ENCODE results near the gene ZSCAN30. TPM values are rescaled to one million over a fixed set of nuclear protein-coding genes. Genes with fewer than 3 reads are reported as not detected.

The ZSCAN30 gene
- 10 to 100 TPM; 16.0 to 18.3 TPM for total RNA-seq

DNA sequence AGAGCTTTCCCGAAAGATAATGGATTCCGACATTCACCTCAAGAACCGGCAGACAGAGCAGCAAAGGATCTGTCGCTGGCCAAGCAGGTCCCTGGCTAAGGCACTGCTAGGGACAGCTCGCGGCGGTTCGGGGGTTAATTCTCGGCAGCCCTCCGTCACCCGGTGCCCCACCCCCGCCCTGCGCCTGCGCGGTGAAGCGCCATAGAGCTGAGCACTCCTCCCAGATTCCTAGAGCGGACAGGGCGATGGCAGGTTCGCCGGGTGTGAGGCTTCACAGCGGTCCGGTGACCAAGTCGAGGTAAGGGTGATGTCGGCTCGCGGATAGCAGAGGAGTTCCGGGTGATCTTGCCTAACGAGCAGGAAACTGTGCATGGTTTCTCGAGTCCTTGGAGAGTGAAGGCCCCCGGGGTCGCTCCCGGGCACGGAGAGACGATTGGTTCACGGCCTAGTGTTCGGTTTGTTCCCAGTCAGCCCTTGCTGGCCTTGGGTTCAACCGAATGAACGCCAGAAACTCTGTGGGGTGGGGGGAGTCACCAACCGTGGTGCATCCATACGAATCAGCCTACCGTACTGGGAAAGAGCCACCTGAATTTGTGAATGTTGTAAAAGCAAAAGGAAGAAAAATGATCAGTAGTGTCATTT, at the start of gene ZSCAN30:
Gene ZSCAN30, minus strand, starts transcription at position 136 of the 642 bp plus-strand sequence. CDS start 25,877 bp downstream, outside the sequence.
- peak; percentile 98 for ATAC-seq
- POLR2A ChIA-PET = interaction anchor here (0.6 to 3.0 kb wide), 17 partner anchors 9 to 313 kb away, joined by 3 to 28 read pairs (median 5); partner anchors contain the start of genes INO80C, ZNF24, ZNF396 and ZNF397
- CTCF ChIA-PET = interaction anchor here (0.9 to 2.2 kb wide), 5 partner anchors 50 to 424 kb away, joined by 3 to 5 read pairs (median 4); partner anchors contain the start of gene ZNF397
- Mint-ChIP-seq H3K9me3 (ENCODE audit: insufficient read depth) (peaks cover 31% of the 10 kb centered on the region), H3K27ac (peak within 1 kb of the TSS; percentile 97), H3K36me3 (ENCODE audit: low read depth) (peaks cover 72% of the 10 kb centered on the region), H3K4me3 (peak within 1 kb of the TSS; percentile 98), H3K4me1 (ENCODE audit: low read depth) (peaks cover 41% of the 10 kb centered on the region), H3K27me3 (ENCODE audit: low read depth) (no peaks in the 10 kb centered on the region)
- DNase-seq = peak; percentile 97

DNA sequence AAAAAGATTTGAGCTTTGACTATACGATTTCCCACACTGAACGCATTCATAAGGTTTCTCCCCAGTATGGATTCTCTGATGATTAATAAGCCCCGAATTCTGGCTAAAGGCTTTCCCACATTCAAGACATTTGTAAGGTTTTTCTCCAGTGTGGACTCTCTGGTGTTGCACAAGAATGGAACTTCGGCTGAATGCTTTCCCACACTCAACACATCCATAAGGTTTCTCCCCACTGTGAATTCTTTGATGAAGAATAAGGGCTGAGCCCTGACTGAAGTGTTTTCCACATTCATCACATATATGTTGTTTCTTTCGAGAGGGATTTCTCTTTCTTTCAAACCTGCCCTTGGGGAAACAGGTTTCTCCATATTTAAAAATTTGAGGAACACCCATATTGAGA, 47.3 kb upstream of the ZSCAN30 start:
- ChIA-PET CTCF (no interaction called here), POLR2A (no interaction called here)
- DNase-seq (no peak), ATAC-seq (no peak)
- no peaks in the 10 kb centered on the region for H3K27me3 Mint-ChIP-seq (ENCODE audit: low read depth)
- H3K36me3 Mint-ChIP-seq (ENCODE audit: low read depth) = peaks cover 85% of the 10 kb centered on the region
- H3K9me3 Mint-ChIP-seq (ENCODE audit: insufficient read depth) = no peaks in the 10 kb centered on the region
- no peak overlapping the region for H3K4me3 Mint-ChIP-seq
- no peak overlapping the region for H3K27ac Mint-ChIP-seq
- peaks cover 17% of the 10 kb centered on the region for H3K4me1 Mint-ChIP-seq (ENCODE audit: low read depth)

DNA sequence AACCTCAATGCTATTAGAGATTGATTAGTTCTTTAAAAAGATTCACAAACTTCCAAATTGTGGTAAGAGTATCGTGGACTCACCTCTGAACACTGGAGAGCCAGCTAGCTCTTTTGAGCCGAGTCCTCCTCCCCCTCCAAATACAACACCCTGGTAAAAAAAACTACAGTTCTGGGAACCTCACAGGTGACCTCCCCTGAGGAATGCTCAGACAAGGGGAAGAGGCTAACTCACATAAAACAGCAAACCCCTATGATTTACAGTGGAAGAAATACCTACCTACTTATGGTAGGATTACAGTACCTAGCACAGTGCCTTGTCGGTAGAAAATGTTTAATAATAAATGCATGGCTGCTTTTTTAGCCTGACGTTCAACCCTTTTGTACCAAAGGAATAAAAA, 45.8 kb upstream of the ZSCAN30 start:
- Mint-ChIP-seq H3K27ac (no peak overlapping the region), H3K9me3 (ENCODE audit: insufficient read depth) (no peaks in the 10 kb centered on the region), H3K36me3 (ENCODE audit: low read depth) (peaks cover 82% of the 10 kb centered on the region), H3K27me3 (ENCODE audit: low read depth) (no peaks in the 10 kb centered on the region), H3K4me1 (ENCODE audit: low read depth) (peaks cover 15% of the 10 kb centered on the region), H3K4me3 (no peak overlapping the region)
- ATAC-seq (no peak), DNase-seq (no peak)
- ChIA-PET CTCF (interaction anchor here (0.7 kb wide), 1 partner anchor 76 kb away, joined by 3 read pairs; no protein-coding TSS in a partner anchor), POLR2A (no interaction called here)

DNA sequence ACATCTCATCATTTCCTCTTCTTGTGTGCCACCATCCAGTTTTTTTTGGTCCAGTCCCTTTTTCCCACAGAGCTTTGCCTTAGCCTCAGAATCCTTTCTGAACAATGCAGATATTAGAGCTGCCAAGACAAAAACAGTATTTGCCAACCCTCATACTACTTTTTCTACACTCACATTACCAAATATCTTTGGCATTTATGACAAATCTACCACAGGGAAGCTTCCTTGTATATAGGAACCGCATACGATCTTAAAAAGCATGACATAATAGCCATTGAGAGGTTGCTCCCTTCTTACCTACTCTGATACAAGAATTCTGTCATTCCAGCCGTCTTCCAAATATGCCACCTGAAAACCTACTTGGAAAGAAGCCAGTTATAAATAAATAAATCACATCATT, 44.8 kb upstream of the ZSCAN30 start:
- Mint-ChIP-seq H3K4me1 (ENCODE audit: low read depth) (peaks cover 8% of the 10 kb centered on the region), H3K36me3 (ENCODE audit: low read depth) (peaks cover 74% of the 10 kb centered on the region), H3K27ac (no peak overlapping the region), H3K27me3 (ENCODE audit: low read depth) (no peaks in the 10 kb centered on the region), H3K4me3 (no peak overlapping the region), H3K9me3 (ENCODE audit: insufficient read depth) (no peaks in the 10 kb centered on the region)
- ChIA-PET CTCF (interaction anchor here (0.8 kb wide), 1 partner anchor 103 kb away, joined by 4 read pairs; no protein-coding TSS in a partner anchor), POLR2A (no interaction called here)
- no peak for DNase-seq
- ATAC-seq = no peak

DNA sequence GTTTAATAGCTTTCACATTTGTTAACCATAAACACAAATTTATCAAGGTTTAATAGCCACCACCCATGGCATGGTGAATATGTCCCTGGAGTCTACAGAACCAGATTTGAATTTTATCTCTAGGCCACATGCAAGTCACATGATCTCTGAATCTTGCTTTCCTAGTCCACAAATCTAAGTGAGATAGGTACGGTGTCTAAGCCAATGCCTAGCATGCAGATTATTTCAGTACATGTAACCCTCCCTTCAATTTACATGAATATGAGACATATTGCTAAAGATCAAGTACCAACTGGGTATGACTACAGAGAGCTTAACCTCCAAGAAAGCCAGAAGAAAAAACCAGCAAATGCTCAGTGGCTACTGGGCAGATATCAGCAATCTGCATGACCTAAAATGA, 44.2 kb upstream of the ZSCAN30 start:
- Mint-ChIP-seq H3K4me3 (no peak overlapping the region), H3K27ac (no peak overlapping the region), H3K27me3 (ENCODE audit: low read depth) (no peaks in the 10 kb centered on the region), H3K9me3 (ENCODE audit: insufficient read depth) (no peaks in the 10 kb centered on the region), H3K36me3 (ENCODE audit: low read depth) (peaks cover 67% of the 10 kb centered on the region), H3K4me1 (ENCODE audit: low read depth) (peaks cover 3% of the 10 kb centered on the region)
- ATAC-seq (no peak), DNase-seq (no peak)
- POLR2A ChIA-PET = no interaction called here
- CTCF ChIA-PET = interaction anchor here (0.8 kb wide), 1 partner anchor 102 kb away, joined by 4 read pairs; no protein-coding TSS in a partner anchor

DNA sequence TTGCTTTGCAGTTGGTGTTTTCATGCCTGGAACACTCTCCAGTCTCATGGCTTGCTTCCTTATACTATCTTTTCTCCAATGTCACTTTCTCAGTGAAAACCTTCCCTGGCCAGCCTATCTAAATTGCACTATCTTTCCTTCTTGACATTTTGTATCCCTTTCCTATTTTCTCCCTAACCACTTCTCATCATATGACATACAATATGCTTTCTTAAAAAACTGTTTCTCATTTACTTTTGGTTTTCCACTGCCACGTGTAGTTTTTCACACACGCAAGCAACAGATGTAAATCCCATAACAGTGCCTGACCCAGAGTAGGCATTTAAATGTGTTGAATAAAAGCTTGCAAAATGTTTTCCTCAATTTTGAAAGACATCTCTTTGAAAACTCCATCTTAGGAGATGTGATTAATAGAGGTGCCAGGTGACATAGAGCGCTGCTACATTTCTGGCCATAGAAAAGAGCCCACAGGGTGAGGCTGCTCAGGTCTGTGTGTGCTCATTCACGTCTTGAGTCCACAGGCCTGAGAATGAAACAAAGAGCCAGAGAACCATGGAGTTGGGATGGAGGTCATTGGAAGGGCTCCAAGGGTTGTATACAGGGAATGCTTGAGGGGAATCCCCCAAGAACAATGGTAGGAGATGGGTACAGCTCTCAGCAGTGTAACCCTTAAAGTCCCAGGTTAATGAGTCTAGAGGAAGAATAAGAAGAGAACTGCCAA, 41.5 kb upstream of the ZSCAN30 start:
- H3K4me1 Mint-ChIP-seq (ENCODE audit: low read depth) = peaks cover 3% of the 10 kb centered on the region
- H3K4me3 Mint-ChIP-seq = no peak overlapping the region
- ATAC-seq = no peak
- POLR2A ChIA-PET = no interaction called here
- no peak overlapping the region for H3K27ac Mint-ChIP-seq
- H3K9me3 Mint-ChIP-seq (ENCODE audit: insufficient read depth) = peaks cover 6% of the 10 kb centered on the region
- CTCF ChIA-PET = no interaction called here
- H3K36me3 Mint-ChIP-seq (ENCODE audit: low read depth) = peaks cover 41% of the 10 kb centered on the region
- H3K27me3 Mint-ChIP-seq (ENCODE audit: low read depth) = no peaks in the 10 kb centered on the region
- DNase-seq = no peak

DNA sequence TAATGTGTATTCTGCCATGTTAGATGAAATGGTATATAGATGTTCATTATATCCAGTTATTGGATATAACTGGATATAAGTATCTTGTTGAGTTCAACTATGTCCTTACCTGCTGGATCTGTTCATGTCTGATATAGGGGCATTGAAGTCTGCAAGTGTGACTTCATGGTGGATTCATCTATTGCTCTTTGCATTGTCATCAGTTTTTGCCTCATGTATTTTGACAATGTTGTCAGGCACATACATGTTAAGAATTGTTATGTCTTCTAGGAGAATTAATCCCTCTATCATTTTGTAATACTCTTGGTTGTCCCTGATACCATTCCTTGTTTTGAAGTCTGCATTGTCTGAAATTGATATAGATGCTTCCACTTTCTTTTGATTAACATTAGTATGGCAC, 38.8 kb upstream of the ZSCAN30 start:
- no peaks in the 10 kb centered on the region for H3K4me1 Mint-ChIP-seq (ENCODE audit: low read depth)
- H3K9me3 Mint-ChIP-seq (ENCODE audit: insufficient read depth) = peaks cover 6% of the 10 kb centered on the region
- H3K27me3 Mint-ChIP-seq (ENCODE audit: low read depth) = no peaks in the 10 kb centered on the region

DNA sequence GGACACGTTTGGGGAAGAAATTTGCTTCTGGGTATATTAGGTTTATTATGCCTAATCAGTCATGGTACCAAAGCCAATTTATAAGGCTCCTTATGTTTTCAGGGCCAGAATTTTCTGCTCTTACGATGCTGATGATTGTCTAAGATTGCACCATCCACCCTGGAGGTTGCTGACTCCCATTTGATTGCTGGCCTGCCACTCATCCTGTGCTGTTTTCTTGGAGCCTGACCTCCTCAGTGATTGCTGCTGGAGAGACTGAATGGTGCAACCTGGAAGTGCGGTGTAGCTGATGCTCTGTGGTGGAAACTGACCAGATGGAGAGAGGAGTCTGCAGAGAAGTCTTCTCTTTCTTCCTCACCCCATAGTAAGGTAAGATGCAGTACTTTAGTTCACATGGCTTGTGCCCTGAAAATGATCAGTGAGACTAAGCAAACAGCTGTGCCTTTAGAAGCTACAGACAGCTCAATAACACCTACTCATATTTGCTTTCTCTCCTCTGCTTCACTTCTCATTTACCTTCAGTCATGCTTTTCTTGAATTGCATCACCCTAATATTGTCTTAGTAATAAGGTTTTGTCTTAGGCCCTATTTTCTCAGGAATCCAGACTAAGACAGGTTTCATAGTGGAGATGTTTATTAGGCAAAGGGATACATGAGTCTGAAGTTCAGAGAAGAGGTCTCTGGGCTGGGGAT, 36.8 kb upstream of the ZSCAN30 start:
- ChIA-PET POLR2A (no interaction called here), CTCF (no interaction called here)
- no peaks in the 10 kb centered on the region for H3K4me1 Mint-ChIP-seq (ENCODE audit: low read depth)
- H3K27ac Mint-ChIP-seq = no peak overlapping the region
- no peak for ATAC-seq
- H3K4me3 Mint-ChIP-seq = no peak overlapping the region
- DNase-seq = no peak
- no peaks in the 10 kb centered on the region for H3K36me3 Mint-ChIP-seq (ENCODE audit: low read depth)
- no peaks in the 10 kb centered on the region for H3K27me3 Mint-ChIP-seq (ENCODE audit: low read depth)
- H3K9me3 Mint-ChIP-seq (ENCODE audit: insufficient read depth) = peaks cover 6% of the 10 kb centered on the region

More for the DNA sequence above, 38.8 kb upstream of the ZSCAN30 start:
- DNase-seq = no peak
- ChIA-PET POLR2A (no interaction called here), CTCF (no interaction called here)
- no peak for ATAC-seq
- Mint-ChIP-seq H3K4me3 (no peak overlapping the region), H3K27ac (no peak overlapping the region), H3K36me3 (ENCODE audit: low read depth) (peaks cover 17% of the 10 kb centered on the region)

DNA sequence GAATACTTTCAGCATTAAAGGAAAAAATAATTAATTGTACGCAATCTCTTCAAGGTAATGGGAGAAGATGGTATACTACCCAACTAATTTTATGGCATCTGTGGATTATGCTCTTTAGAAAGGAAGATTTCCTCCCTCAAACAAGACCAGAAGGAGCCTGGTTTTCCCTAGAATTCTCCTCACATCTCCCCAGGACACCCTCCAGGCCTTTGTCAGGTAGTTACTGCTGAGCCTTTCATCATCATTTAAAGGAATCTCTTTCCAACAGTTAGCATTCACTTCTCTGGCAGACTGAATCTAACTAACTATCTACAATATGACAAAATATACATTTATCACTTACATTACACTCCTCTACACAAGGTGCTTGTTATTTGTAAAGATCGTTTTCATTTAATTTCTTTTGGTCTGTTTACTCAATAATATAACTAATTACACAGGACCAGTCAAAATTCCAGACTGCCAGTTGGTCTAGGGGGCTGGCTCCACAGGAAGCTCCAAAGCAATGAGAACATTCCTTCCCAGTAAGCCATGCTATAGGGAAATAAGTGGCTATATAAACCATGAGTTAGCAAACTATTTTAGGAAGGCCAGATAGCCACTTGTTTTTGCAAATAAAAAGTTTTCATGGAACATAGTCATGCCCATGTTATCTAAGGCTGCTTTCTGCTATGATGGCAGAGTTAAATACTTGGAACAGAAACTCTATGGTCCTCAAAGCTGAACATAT, 35.1 kb upstream of the ZSCAN30 start:
- ChIA-PET CTCF (no interaction called here), POLR2A (interaction anchor here (0.7 kb wide), 1 partner anchor 14 kb away, joined by 3 read pairs; no protein-coding TSS in a partner anchor)
- no peak overlapping the region for H3K27ac Mint-ChIP-seq
- ATAC-seq (no peak), DNase-seq (no peak)
- H3K27me3 Mint-ChIP-seq (ENCODE audit: low read depth) = no peaks in the 10 kb centered on the region
- peaks cover 6% of the 10 kb centered on the region for H3K9me3 Mint-ChIP-seq (ENCODE audit: insufficient read depth)
- H3K4me1 Mint-ChIP-seq (ENCODE audit: low read depth) = no peaks in the 10 kb centered on the region
- H3K36me3 Mint-ChIP-seq (ENCODE audit: low read depth) = no peaks in the 10 kb centered on the region
- H3K4me3 Mint-ChIP-seq = no peak overlapping the region

DNA sequence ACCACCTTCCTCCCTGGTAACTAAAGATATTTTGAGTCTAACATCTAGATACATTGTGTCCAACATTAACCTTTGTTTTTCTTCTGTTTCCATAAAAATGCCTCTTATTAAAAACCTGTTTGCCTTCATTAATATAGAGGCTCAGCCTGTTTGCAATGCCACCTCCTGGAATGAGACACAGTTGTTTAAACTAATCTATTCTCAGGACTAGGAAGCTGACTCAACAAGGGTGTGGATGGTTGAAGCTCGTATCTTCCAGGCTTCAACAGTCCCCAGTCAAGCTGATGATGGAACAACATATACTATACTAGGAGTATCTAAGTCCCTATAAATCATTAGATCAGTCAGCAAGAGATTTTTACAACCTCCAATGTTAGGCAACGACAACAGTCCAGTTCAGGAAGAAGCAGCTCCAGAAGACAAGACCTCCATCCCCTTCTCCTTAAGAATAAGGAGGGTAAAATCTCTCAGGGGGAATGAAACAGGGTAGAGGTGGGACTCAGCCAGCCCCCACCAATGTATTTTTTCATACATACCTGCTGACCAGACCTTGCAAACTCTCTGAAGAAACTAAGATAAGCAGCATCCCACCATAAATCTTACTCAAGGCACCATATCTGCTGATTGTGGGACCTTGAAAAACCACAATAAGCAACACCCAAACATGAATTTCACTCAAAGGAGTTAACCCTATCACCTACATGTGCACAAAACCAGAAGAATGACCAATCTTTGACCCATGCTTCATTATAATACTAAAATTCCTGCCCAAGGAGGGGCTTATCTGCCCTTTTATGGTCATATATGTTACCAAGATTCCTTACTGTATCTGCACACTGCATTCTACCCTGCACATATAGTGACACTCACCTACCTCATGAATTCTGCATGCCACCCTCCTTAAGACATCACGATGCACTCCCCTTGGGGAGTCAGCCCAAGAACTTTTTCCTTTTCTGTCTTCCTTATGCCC, 32.7 kb upstream of the ZSCAN30 start:
- H3K4me1 Mint-ChIP-seq (ENCODE audit: low read depth) = no peaks in the 10 kb centered on the region
- DNase-seq = no peak
- H3K36me3 Mint-ChIP-seq (ENCODE audit: low read depth) = no peaks in the 10 kb centered on the region
- ATAC-seq = no peak
- ChIA-PET CTCF (no interaction called here), POLR2A (no interaction called here)
- H3K27me3 Mint-ChIP-seq (ENCODE audit: low read depth) = no peaks in the 10 kb centered on the region
- no peak overlapping the region for H3K4me3 Mint-ChIP-seq
- no peak overlapping the region for H3K27ac Mint-ChIP-seq
- H3K9me3 Mint-ChIP-seq (ENCODE audit: insufficient read depth) = no peaks in the 10 kb centered on the region

DNA sequence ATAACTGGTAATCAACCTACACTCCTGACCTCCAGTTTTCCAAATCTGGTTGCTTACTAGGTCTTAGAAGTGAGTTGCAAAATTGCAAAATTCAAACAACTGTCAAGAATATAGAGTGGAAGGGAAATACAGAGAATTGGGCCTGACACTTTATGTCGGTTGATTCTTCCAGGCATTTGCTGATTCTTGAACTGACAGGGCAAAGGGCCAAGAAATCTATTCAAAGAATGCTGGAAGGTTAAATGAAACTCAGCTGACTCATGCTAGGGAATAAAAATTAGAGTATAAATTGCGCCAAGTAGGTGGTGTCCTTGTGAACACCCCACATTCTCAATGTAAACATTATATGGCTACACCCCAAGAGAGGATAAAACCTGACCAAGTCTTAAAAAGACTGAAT, 21.5 kb upstream of the ZSCAN30 start:
- H3K27me3 Mint-ChIP-seq (ENCODE audit: low read depth) = no peaks in the 10 kb centered on the region
- H3K4me3 Mint-ChIP-seq = no peak overlapping the region
- H3K4me1 Mint-ChIP-seq (ENCODE audit: low read depth) = no peaks in the 10 kb centered on the region
- CTCF ChIA-PET = no interaction called here
- DNase-seq = no peak
- H3K27ac Mint-ChIP-seq = no peak overlapping the region
- H3K36me3 Mint-ChIP-seq (ENCODE audit: low read depth) = peaks cover 27% of the 10 kb centered on the region
- no peak for ATAC-seq
- POLR2A ChIA-PET = interaction anchor here (0.5 kb wide), 1 partner anchor 105 kb away, joined by 3 read pairs; no protein-coding TSS in a partner anchor
- peaks cover 45% of the 10 kb centered on the region for H3K9me3 Mint-ChIP-seq (ENCODE audit: insufficient read depth)
